KMS-11 (cell line): Measurements from ENCODE around the gene LHFPL6.

Source experiments
- H2AFZ ChIP-seq: fragments of 200-600 bp; sonication (generic); 2 replicates; pipeline ENCODE4 v1.6.1; 2016; ENCODE audit warnings: antibody characterized with exemption, mixed run types, low read depth
- H3K27ac ChIP-seq: fragments of 200-600 bp; sonication (generic); 2 replicates; pipeline ENCODE4 v1.6.1; 2016; ENCODE audit warnings: mild to moderate bottlenecking, mixed run types
- H3K27me3 ChIP-seq: fragments of 200-600 bp; sonication (generic); 2 replicates; pipeline ENCODE4 v1.6.1; 2017; ENCODE audit warnings: mild to moderate bottlenecking, low read depth, mixed run types, moderate library complexity; ENCODE audit not compliant: insufficient read depth
- H3K36me3 ChIP-seq: fragments of 200-600 bp; sonication (generic); 2 replicates; pipeline ENCODE4 v1.6.1; 2017; ENCODE audit warnings: mild to moderate bottlenecking, mixed run types; ENCODE audit not compliant: insufficient read depth
- H3K4me1 ChIP-seq: fragments of 200-600 bp; sonication (generic); 2 replicates; pipeline ENCODE4 v1.6.1; 2016; ENCODE audit warnings: mild to moderate bottlenecking, low read depth, mixed run types; ENCODE audit not compliant: poor library complexity, severe bottlenecking
- H3K4me2 ChIP-seq: fragments of 200-600 bp; sonication (generic); 2 replicates; pipeline ENCODE4 v1.7.0; 2016; ENCODE audit warnings: mild to moderate bottlenecking, mixed run types
- H3K4me3 ChIP-seq: fragments of 200-600 bp; sonication (generic); IDR thresholded peaks from 2 replicates; pipeline ENCODE4 v1.6.1; 2017; ENCODE audit warnings: low read depth, low read length, mixed read lengths; ENCODE audit not compliant: insufficient read depth
- H3K79me2 ChIP-seq: fragments of 200-600 bp; sonication (generic); 2 replicates; pipeline ENCODE4 v1.6.1; 2016; ENCODE audit warnings: low read depth, mixed run types; ENCODE audit not compliant: insufficient read depth
- H3K9ac ChIP-seq: fragments of 200-600 bp; sonication (generic); 2 replicates; pipeline ENCODE4 v1.6.1; 2016; ENCODE audit warnings: mild to moderate bottlenecking, mixed run types
- H4K20me1 ChIP-seq: fragments of 200-600 bp; sonication (generic); 2 replicates; pipeline ENCODE4 v1.6.1; 2016; ENCODE audit warnings: mild to moderate bottlenecking, mixed run types; ENCODE audit not compliant: insufficient read depth
- TF ChIP-seq, protein P1 (sequence below): fragments of 200-600 bp; sonication (generic); conservative IDR thresholded peaks from 2 replicates; pipeline ENCODE4 v1.6.1; 2017; ENCODE audit warnings: low read depth, mild to moderate bottlenecking, antibody characterized with exemption, low read length, moderate library complexity, mixed read lengths

The LHFPL6 gene

GRCh38 chr13:39410096-39410901 lies 192.7 kb downstream of the LHFPL6 start:
- no peaks in the 10 kb centered on the region for H4K20me1 ChIP-seq
- TF ChIP-seq, protein P1, sequence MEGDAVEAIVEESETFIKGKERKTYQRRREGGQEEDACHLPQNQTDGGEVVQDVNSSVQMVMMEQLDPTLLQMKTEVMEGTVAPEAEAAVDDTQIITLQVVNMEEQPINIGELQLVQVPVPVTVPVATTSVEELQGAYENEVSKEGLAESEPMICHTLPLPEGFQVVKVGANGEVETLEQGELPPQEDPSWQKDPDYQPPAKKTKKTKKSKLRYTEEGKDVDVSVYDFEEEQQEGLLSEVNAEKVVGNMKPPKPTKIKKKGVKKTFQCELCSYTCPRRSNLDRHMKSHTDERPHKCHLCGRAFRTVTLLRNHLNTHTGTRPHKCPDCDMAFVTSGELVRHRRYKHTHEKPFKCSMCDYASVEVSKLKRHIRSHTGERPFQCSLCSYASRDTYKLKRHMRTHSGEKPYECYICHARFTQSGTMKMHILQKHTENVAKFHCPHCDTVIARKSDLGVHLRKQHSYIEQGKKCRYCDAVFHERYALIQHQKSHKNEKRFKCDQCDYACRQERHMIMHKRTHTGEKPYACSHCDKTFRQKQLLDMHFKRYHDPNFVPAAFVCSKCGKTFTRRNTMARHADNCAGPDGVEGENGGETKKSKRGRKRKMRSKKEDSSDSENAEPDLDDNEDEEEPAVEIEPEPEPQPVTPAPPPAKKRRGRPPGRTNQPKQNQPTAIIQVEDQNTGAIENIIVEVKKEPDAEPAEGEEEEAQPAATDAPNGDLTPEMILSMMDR, result no peak
- H3K27ac ChIP-seq, result no peak overlapping the region
- no peaks in the 10 kb centered on the region for H3K27me3 ChIP-seq
- no peak overlapping the region for H3K4me3 ChIP-seq
- no peaks in the 10 kb centered on the region for H3K79me2 ChIP-seq
- H3K4me2 ChIP-seq, result no peak overlapping the region
- no peak overlapping the region for H3K9ac ChIP-seq
- H3K36me3 ChIP-seq, result no peaks in the 10 kb centered on the region
- no peak overlapping the region for H2AFZ ChIP-seq
- peaks cover 23% of the 10 kb centered on the region for H3K4me1 ChIP-seq

GRCh38 chr13:39408512-39408911 lies 194.5 kb downstream of the LHFPL6 start:
- TF ChIP-seq, protein P1, result no peak

GRCh38 chr13:39407786-39408185 lies 195.2 kb downstream of the LHFPL6 start:
- Histone ChIP-seq H3K4me3 (no peak overlapping the region), H3K4me2 (no peak overlapping the region), H3K27ac (no peak overlapping the region), H3K36me3 (no peaks in the 10 kb centered on the region), H4K20me1 (no peaks in the 10 kb centered on the region), H2AFZ (no peak overlapping the region), H3K79me2 (no peaks in the 10 kb centered on the region), H3K4me1 (peaks cover 36% of the 10 kb centered on the region), H3K9ac (no peak overlapping the region), H3K27me3 (no peaks in the 10 kb centered on the region)
- TF ChIP-seq, protein P1, result no peak

More at GRCh38 chr13:39408512-39408911, 194.5 kb downstream of the LHFPL6 start:
- H3K4me3 ChIP-seq, result no peak overlapping the region
- H3K36me3 ChIP-seq, result no peaks in the 10 kb centered on the region
- no peaks in the 10 kb centered on the region for H4K20me1 ChIP-seq
- H3K27me3 ChIP-seq, result no peaks in the 10 kb centered on the region
- H3K27ac ChIP-seq, result no peak overlapping the region
- no peaks in the 10 kb centered on the region for H3K79me2 ChIP-seq
- no peak overlapping the region for H2AFZ ChIP-seq
- no peak overlapping the region for H3K4me2 ChIP-seq
- H3K4me1 ChIP-seq, result peaks cover 36% of the 10 kb centered on the region
- no peak overlapping the region for H3K9ac ChIP-seq

GRCh38 chr13:39407138-39407537 lies 195.9 kb downstream of the LHFPL6 start:
- Histone ChIP-seq H2AFZ (no peak overlapping the region), H3K9ac (no peak overlapping the region), H3K79me2 (no peaks in the 10 kb centered on the region), H3K27ac (no peak overlapping the region), H3K4me2 (peak overlapping the region; percentile 46), H3K4me1 (peaks cover 36% of the 10 kb centered on the region), H4K20me1 (no peaks in the 10 kb centered on the region), H3K36me3 (no peaks in the 10 kb centered on the region), H3K27me3 (no peaks in the 10 kb centered on the region), H3K4me3 (no peak overlapping the region)
- TF ChIP-seq, protein P1, result no peak
